NCI-H2196 treated with DMSO at 0.1 percent for 48 hours (cell line): ENCODE data around the gene SEPHS2.
A peak's percentile ranks its signal among the peaks of the same experiment; 100 is the strongest.
"Not testable (repeated sequence)": the region's sequence is repeated elsewhere in the genome, so short reads cannot be mapped to it uniquely, and the experiment has no call there.

Source experiments
- DNase-seq: peaks from one replicate; lab custom pipeline; 2025; ENCODE audit not compliant: unreplicated experiment; lab: John Stamatoyannopoulos, UW

The SEPHS2 gene

GRCh38 chr16:30399435-30400186 is 46.1 kb downstream of the SEPHS2 start:
- DNase-seq = no peak

- no peak for DNase-seq
Measured at GRCh38 chr16:30398661-30399434, 46.8 kb downstream of the SEPHS2 start.

DNA sequence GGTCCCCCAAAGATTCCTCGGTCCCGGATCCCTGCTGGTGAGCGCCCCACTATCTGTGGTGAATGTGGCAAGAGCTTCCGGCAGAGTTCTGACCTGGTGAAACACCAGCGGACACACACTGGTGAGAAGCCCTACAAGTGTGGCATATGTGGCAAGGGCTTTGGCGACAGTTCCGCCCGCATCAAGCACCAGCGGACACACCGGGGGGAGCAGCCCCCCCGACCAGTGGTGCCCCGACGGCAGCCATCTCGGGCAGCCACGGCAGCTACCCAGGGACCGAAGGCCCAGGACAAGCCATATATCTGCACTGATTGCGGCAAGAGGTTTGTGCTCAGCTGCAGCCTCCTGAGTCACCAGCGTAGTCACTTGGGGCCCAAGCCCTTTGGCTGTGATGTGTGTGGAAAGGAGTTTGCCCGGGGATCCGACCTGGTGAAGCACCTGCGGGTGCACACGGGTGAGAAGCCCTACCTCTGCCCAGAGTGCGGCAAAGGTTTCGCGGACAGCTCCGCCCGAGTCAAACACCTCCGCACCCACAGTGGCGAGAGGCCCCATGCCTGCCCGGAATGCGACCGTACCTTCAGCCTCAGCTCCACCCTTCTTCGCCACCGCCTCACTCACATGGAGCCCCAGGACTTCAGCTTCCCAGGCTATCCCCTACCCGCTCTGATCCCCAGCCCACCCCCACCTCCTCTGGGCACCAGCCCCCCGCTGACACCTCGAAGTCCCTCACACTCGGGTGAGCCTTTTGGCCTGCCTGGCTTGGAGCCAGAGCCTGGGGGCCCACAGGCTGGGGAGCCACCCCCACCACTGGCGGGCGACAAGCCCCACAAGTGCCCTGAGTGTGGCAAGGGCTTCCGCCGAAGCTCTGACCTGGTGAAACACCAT is 47.7 kb downstream of the SEPHS2 start:
- DNase-seq = no peak

DNA sequence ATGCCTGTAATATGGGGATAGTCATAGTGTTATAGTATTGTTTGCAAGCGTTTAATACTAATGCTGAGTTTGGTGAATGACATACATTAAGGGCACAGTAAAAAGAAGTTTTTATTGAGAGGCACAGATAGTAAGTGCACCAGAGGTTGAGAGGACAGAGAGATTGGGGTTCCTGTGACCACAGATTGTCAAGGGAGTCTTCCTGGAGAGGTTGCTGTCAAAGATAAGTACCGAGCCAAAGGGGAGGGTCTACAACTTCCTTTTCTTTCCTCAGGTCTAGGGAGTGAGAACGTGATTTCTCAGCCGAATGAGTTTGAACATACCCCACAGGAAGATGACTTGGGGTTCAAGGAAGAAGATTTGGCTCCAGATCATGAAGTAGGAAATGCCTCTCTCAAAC is 48.6 kb downstream of the SEPHS2 start:
- no peak for DNase-seq

DNA sequence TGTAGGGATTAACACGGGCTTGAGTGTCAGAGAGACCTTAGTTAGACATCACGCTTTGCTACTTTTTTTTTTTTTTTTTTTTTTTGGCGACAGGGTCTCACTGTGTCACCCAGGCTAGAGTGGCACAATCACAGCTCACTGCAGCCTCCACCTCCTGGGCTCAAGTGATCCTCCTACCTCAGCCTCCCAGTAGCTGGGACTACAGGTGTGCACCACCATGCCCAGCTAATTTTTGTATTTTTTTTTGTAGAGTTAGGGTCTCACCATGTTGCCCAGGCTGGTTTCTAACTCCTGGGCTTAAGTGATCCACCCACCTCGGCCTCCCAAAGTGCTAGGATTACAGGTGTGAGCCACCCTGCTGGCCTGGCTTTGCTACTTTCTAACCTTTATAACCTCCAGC is 49.0 kb downstream of the SEPHS2 start:
- DNase-seq = not testable (repeated sequence)

DNA sequence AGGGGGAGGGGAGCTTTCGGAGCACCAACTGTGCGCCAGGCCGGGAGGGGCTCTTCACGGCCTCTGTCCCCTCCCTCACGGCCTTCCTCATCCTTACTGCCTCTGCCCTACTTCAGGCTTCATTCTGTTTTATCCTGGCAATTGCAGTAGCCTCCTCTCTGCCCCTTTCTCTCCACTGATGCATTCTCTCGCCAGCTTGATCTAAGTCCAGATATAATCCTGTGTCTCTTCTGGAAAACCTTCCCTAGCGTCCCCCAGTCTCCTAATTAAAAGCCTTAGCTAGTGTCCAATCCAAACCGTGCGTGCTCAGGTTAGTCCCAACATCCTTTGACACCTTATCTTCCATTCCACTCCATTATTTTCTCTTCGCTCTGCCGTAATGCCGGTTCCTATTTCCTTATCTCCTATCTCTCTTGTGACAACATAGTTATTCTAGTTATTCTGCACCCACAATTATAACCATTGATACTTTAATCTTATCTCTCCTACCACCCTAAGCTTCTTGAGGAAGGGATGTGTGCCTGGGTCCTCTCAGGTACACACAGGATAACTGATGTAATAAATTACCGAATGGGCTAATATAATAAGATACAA is 49.6 kb downstream of the SEPHS2 start:
- DNase-seq = no peak

DNA sequence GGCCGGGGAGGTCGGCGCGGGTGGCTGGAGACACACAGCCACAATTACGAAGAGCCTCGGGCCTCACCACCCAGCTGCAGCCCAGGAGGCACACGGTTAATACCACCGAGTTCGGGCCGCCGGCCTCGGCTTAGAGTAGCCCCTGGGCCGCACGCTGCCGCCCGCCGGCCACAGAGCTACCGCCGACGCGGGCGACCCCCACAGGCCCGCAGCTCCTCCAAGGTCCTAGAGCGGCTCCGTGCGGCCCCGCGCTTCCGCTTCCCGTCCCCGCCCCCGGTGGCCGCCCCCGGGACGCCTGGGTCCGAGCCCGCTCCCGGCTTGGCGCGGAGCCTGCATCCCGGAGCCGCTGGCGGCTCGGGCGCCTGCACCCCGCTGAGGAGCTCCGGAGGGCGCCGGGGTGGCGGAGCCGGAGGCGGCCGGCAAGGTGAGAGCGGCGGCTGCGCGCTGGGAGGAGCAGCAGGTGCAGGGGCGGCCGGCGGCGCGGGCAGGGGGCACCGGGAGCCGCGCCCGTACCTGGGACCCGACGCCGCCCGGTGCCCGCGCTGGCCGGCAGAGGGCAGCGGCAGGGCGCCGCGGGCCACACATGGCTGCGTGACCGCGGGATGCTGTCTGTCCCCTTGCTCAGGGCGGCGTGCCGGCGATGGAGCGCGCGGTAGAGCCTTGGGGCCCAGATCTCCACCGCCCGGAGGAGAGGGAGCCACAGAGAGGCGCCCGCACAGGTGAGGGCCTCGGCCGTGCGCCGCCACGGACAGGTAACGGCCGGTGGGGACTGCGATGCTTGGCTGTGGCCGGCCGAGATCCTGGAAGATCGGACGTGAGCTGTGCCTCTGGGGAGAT is 50.3 kb downstream of the SEPHS2 start, which contains the start of gene ZNF48:
ZNF48 (plus strand) TSS at position 266 of the 837 bp plus-strand sequence; CDS start at position 641, 375 bp downstream.
- DNase-seq = peak; percentile 81

DNA sequence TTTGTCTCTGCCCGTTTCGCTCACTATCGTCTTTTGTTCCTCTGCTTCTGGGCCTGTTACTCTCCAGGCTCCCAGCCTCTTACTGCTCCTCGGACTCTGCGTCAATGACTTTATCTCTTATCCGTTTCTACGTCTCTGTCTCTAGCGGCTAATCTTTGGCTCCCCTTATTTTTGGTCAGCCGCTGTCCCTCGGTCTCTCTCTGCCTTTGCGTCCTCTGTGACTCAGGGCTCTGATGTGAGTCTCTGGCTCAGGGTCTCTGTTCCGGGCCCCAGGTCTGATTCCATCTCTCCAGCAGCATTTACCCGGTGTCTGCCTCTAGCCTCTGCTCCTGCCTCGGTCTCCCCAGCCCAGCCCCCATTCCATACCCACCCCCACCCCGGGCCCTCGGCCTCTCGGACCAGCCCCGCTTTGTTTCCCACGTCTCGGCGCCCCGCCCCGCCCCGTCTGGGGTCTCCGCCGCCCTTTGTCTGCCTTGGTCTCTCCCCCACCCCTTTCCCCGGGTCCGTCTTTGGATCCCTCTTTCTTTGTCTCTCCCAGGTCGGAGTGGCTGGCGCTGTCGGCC is 51.0 kb downstream of the SEPHS2 start:
- no peak for DNase-seq
